HepG2 (cell line): Measurements from ENCODE around the gene MRGPRF. TPM values are rescaled to one million over a fixed set of nuclear protein-coding genes. Genes with fewer than 3 reads are reported as not detected.

Experiments
- ATAC-seq: fragments of 200-7000 bp; cut with Tn5 transposase; 3 replicates; pipeline ENCODE4 v1.9.1; 2020; ENCODE audit warnings: mild to moderate bottlenecking, moderate library complexity
- BruUV-seq: library from RNA; stranded (reverse); fragments of 400-500 nt; replicated peaks from 2 replicates; lab custom pipeline; 2021; lab: Mats Ljungman, UMichigan
- CTCF ChIA-PET: fragments of 300-600 bp; formaldehyde crosslinking; extraction: SDS; loops from one replicate; lab custom pipeline; 2021; ENCODE audit warnings: low total read pairs, inconsistent platforms, low intra/inter-chr PET ratio; lab: Yijun Ruan, JAX
- POLR2A ChIA-PET: fragments of 350-600 bp; sonication (Branson Sonifier 250); formaldehyde crosslinking; loops from one replicate; lab custom pipeline; 2020; ENCODE audit warnings: antibody characterized with exemption, inconsistent platforms; lab: Yijun Ruan, JAX
- DNase-seq: peaks from one replicate; pipeline ENCODE4 v3.0.0-alpha.2; 2015; ENCODE audit warnings: low spot score
- FAIRE-seq: peaks from 3 replicates; lab custom pipeline; 2011; peaks lifted over from hg19 to GRCh38; lab: Jason Lieb, UNC
- H2AFZ ChIP-seq: one replicate; pipeline ENCODE4 v1.6.1; 2011; ENCODE audit warnings: low read length, inconsistent platforms
- H3K27ac ChIP-seq: fragments of 300-600 bp; 3 replicates; pipeline ENCODE4 v1.8.0; 2011; ENCODE audit warnings: mixed run types, mild to moderate bottlenecking, mixed read lengths, low read length, inconsistent platforms; ENCODE audit not compliant: insufficient read depth; ENCODE audit errors: extremely low read length
- H3K27me3 ChIP-seq, 2 experiments: fragments of 200-600 bp in 1 of 2; 2 replicates in 1 of 2; 3 replicates in 1 of 2; pipeline versions ENCODE4 v1.6.0 to v1.8.0; 2011; ENCODE audit warnings: low read length in 2 of 2, mild to moderate bottlenecking in 2 of 2, moderate library complexity in 2 of 2, inconsistent platforms in 1 of 2; ENCODE audit not compliant: insufficient read depth in 2 of 2, control insufficient read depth in 1 of 2
- H3K36me3 ChIP-seq, 2 experiments: fragments of 200-600 bp in 1 of 2; replicated peaks in 1 of 2; 2 replicates in 1 of 2; 3 replicates in 1 of 2; pipeline versions ENCODE4 v1.5.1 to v1.8.0; 2011; ENCODE audit warnings: low read length in 2 of 2, inconsistent platforms in 1 of 2; ENCODE audit not compliant: insufficient read depth in 2 of 2, control insufficient read depth in 1 of 2
- H3K4me1 ChIP-seq: 2 replicates; pipeline ENCODE4 v1.5.1; 2012; ENCODE audit warnings: low read length, inconsistent platforms; ENCODE audit not compliant: insufficient read depth
- H3K4me2 ChIP-seq: 2 replicates; pipeline ENCODE4 v1.6.0; 2011; ENCODE audit warnings: low read depth, low read length, inconsistent platforms
- H3K4me3 ChIP-seq, 3 experiments: fragments of 200-600 bp in 1 of 3; sonication (generic), shearing (Covaris generic) in 1 of 3; replicated peaks in 1 of 3; 2 replicates each; pipeline ENCODE4 v1.5.1; 2011 to 2016; ENCODE audit warnings: low read length in 3 of 3, inconsistent platforms in 2 of 3, low read depth in 2 of 3, mild to moderate bottlenecking in 2 of 3, control low read depth in 1 of 3, mixed read lengths in 1 of 3; ENCODE audit not compliant: insufficient read depth in 1 of 3
- H3K79me2 ChIP-seq: one replicate; pipeline ENCODE4 v1.6.1; 2011; ENCODE audit warnings: low read length, inconsistent platforms; ENCODE audit not compliant: insufficient read depth
- H3K9ac ChIP-seq: 2 replicates; pipeline ENCODE4 v1.6.0; 2011; ENCODE audit warnings: mild to moderate bottlenecking, low read depth, low read length, inconsistent platforms; ENCODE audit not compliant: insufficient read depth
- H3K9me3 ChIP-seq: 2 replicates; pipeline ENCODE4 v1.5.1; 2012; ENCODE audit warnings: mild to moderate bottlenecking, low read length
- H4K20me1 ChIP-seq: 2 replicates; pipeline ENCODE4 v1.6.0; 2011; ENCODE audit warnings: inconsistent platforms, mild to moderate bottlenecking, low read length, moderate library complexity; ENCODE audit not compliant: insufficient read depth
- NFYC ChIP-seq: IDR thresholded peaks from 2 replicates; pipeline ENCODE4 v1.6.1; 2016; ENCODE audit warnings: missing genetic modification reagents, missing compliant biosample characterization
- ZNF672 ChIP-seq: sonication (generic); formaldehyde crosslinking; IDR thresholded peaks from 2 replicates; pipeline ENCODE4 v1.8.1; 2022; ENCODE audit warnings: missing genetic modification reagents
- ZNF768 ChIP-seq: sonication (generic); formaldehyde crosslinking; IDR thresholded peaks from 2 replicates; pipeline ENCODE4 v1.4.0; 2020; ENCODE audit warnings: missing genetic modification reagents
- WGBS: methylation state at CpG from one replicate; pipeline ENCODE4 v1.1.6; 2017; ENCODE audit warnings: low lambda C conversion rate; 5-methylcytosine and 5-hydroxymethylcytosine counted together
- in situ Hi-C: cut with HindIII; loops from 2 replicates; pipeline ENCODE4 v1.10.0; 2017; ENCODE audit warnings: low pct_unique_long_range_greater_than_20kb; ENCODE audit not compliant: extremely low pct_ligation_motif_present
- intact Hi-C: fragments of 100-400 bp; cut with micrococcal nuclease; formaldehyde crosslinking; loops from one replicate; pipeline ENCODE4 v1.10.0; 2022; ENCODE audit not compliant: unreplicated experiment
- polyA plus RNA-seq, 8 experiments: library from polyadenylated mRNA; depleted of rRNA in 3 of 8; stranded (reverse) in 7 of 8; unstranded in 1 of 8; fragments of >200 nt; fragmentation: Illumina TruSeq in 4 of 8; extraction: Trizol in 4 of 8; gene quantifications; 2 replicates each; pipeline versions ENCODE4 v1.2.1 to v1.2.3, GENCODE V29; 2011 to 2016; ENCODE audit warnings: low read depth in 4 of 8, missing spikeins in 1 of 8, mixed read lengths in 1 of 8; ENCODE audit not compliant: insufficient read depth in 1 of 8
- total RNA-seq, 5 experiments: library from RNA; depleted of rRNA; stranded (reverse); fragments of >200 nt; fragmentation: Illumina TruSeq; extraction: Trizol; gene quantifications; 2 replicates each; pipeline ENCODE4 v1.2.3, GENCODE V29; 2016; ENCODE audit warnings: low read depth in 1 of 5
- TF ChIP-seq, protein P1 (sequence below): sonication (generic); formaldehyde crosslinking; IDR thresholded peaks from 2 replicates; pipeline ENCODE4 v1.4.0; 2020; ENCODE audit warnings: missing genetic modification reagents
- TF ChIP-seq, protein P2 (sequence below): fragments of 450-650 bp; IDR thresholded peaks from 2 replicates; pipeline ENCODE4 v1.6.1; 2016

The MRGPRF gene
- total and polyA plus RNA-seq, 2 of the 13 experiments (the other 11 are each of a cell fraction or from before 2014, with no cell fraction given) = not detected

DNA sequence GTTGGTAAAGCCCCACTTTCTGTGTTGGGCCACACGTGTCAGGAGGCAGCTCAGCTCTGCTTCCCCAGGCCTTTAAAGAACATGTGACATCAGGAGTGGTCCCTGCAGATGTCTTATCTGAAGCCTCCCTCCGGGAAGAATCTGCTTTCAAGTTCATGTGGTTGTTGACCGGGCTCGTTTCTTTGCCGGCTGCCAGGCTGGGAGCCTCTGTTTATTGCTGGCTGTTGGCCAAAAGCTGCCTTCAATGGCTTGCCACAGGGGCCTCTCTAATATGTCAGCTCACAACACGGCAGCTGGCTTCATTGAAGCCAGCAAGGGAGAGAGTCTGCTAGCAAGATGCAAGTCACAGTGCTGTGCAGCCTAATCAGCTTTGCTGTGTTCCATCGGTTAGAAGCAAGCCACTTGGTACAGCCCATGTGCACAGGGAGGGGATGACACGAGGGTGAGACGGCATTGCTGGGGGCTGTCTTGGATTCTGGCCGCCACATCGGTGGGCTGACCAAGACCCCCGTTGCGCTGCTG, 14.6 kb downstream of the MRGPRF start:
- H3K36me3 ChIP-seq = no peaks in the 10 kb centered on the region
- H4K20me1 ChIP-seq = no peaks in the 10 kb centered on the region
- POLR2A ChIA-PET = no interaction called here
- H3K27me3 ChIP-seq = peaks cover 5 to 72% of the 10 kb centered on the region in 2 experiments; a peak in 4 of 5 replicates
- no peaks in the 10 kb centered on the region for H3K79me2 ChIP-seq
- H3K4me1 ChIP-seq = peaks cover 6% of the 10 kb centered on the region
- H3K4me2 ChIP-seq = no peak overlapping the region
- no peak overlapping the region for H3K27ac ChIP-seq
- no peak overlapping the region for H3K4me3 ChIP-seq
- 21% methylated on average over 7 of the region's 13 CpGs for WGBS
- no peak for ATAC-seq
- no TSS peak for BruUV-seq
- CTCF ChIA-PET = no interaction called here
- no peaks in the 10 kb centered on the region for H3K9me3 ChIP-seq
- in situ Hi-C loops (no loop called here), intact Hi-C loops (no loop called here)
- DNase-seq = no peak
- no peak for FAIRE-seq
- TF ChIP-seq NFYC (CRISPR knock-in tag) (no peak), ZNF672 (CRISPR knock-in tag) (no peak), ZNF768 (CRISPR knock-in tag) (peak; percentile 25; the same call in 1 of the 2 replicates)
- TF ChIP-seq, protein P1, sequence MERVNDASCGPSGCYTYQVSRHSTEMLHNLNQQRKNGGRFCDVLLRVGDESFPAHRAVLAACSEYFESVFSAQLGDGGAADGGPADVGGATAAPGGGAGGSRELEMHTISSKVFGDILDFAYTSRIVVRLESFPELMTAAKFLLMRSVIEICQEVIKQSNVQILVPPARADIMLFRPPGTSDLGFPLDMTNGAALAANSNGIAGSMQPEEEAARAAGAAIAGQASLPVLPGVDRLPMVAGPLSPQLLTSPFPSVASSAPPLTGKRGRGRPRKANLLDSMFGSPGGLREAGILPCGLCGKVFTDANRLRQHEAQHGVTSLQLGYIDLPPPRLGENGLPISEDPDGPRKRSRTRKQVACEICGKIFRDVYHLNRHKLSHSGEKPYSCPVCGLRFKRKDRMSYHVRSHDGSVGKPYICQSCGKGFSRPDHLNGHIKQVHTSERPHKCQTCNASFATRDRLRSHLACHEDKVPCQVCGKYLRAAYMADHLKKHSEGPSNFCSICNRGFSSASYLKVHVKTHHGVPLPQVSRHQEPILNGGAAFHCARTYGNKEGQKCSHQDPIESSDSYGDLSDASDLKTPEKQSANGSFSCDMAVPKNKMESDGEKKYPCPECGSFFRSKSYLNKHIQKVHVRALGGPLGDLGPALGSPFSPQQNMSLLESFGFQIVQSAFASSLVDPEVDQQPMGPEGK (CRISPR knock-in tag) = no peak
- TF ChIP-seq, protein P2, sequence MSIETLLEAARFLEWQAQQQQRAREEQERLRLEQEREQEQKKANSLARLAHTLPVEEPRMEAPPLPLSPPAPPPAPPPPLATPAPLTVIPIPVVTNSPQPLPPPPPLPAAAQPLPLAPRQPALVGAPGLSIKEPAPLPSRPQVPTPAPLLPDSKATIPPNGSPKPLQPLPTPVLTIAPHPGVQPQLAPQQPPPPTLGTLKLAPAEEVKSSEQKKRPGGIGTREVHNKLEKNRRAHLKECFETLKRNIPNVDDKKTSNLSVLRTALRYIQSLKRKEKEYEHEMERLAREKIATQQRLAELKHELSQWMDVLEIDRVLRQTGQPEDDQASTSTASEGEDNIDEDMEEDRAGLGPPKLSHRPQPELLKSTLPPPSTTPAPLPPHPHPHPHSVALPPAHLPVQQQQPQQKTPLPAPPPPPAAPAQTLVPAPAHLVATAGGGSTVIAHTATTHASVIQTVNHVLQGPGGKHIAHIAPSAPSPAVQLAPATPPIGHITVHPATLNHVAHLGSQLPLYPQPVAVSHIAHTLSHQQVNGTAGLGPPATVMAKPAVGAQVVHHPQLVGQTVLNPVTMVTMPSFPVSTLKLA = 0 out of 2 replicates have a peak, but pooled peaks have one; percentile 36
- no peak overlapping the region for H3K9ac ChIP-seq
- H2AFZ ChIP-seq = no peak overlapping the region
